Colonic mucosa (tissue), 4 donors: ENCODE measurements around the gene ZP2. TPM values are rescaled to one million over a fixed set of nuclear protein-coding genes. Genes with fewer than 3 reads are reported as not detected.

Experiments
- DNase-seq: peaks from one replicate; pipeline ENCODE4 v3.0.0-alpha.2; 2020
- H3K27ac ChIP-seq: fragments of 200-600 bp; one replicate; pipeline ENCODE4 v1.8.0; 2021
- H3K27me3 ChIP-seq: fragments of 200-600 bp; one replicate; pipeline ENCODE4 v1.8.0; 2021
- H3K36me3 ChIP-seq: fragments of 200-600 bp; one replicate; pipeline ENCODE4 v1.8.0; 2021
- H3K4me1 ChIP-seq: fragments of 200-600 bp; one replicate; pipeline ENCODE4 v1.8.0; 2021; ENCODE audit warnings: mild to moderate bottlenecking
- H3K4me3 ChIP-seq: fragments of 200-600 bp; one replicate; pipeline ENCODE4 v1.8.0; 2021
- H3K9ac ChIP-seq, 2 donors: one replicate each; pipeline ENCODE4 v1.7.0; 2013; ENCODE audit warnings: control low read depth in 2 of 2, low read depth in 2 of 2, low read length in 2 of 2
- H3K9me3 ChIP-seq: fragments of 200-600 bp; one replicate; pipeline ENCODE4 v1.8.0; 2021
- CTCF ChIP-seq: fragments of 200-600 bp; IDR thresholded peaks from one replicate; pipeline ENCODE4 v1.8.0; 2022; ENCODE audit warnings: antibody characterized with exemption, mild to moderate bottlenecking
- intact Hi-C: fragments of 100-400 bp; cut with DNase I; formaldehyde crosslinking; loops from one replicate; pipeline ENCODE4 v1.14.1; 2022
- total RNA-seq, 2 donors: library from RNA; stranded (reverse); fragmentation: NEBNext Ultra II Directional in 1 of 2; extraction: Animal tissue kit (Norgen Biotek cat#: 25700) in 1 of 2; gene quantifications; one replicate each; pipeline ENCODE4 v1.2.1, GENCODE V29; 2021
- donor health status: healthy.
- donor health status: DM: no; HTN: no; CAD: no.
- donor health status: DM: no; HTN: no; CAD: no.

The ZP2 gene
- total RNA-seq, 2 donors from 2014 or later = 0.25 to 0.27 TPM

- no peaks in the 10 kb centered on the region for H3K4me1 ChIP-seq
- H3K9me3 ChIP-seq = no peaks in the 10 kb centered on the region
- no peak overlapping the region for H3K27ac ChIP-seq
- TF ChIP-seq CTCF = no peak
- H3K4me3 ChIP-seq = no peak overlapping the region
- H3K9ac ChIP-seq = no peak overlapping the region
- H3K27me3 ChIP-seq = no peaks in the 10 kb centered on the region
- no peak for DNase-seq
- no peaks in the 10 kb centered on the region for H3K36me3 ChIP-seq
- intact Hi-C loops = no loop called here
These were observed 5.7 kb upstream of the ZP2 start for GRCh38 chr16:21217121-21217520.

GRCh38 chr16:21214086-21214485 is 2.7 kb upstream of the ZP2 start:
- Histone ChIP-seq H3K4me3 (no peak overlapping the region), H3K4me1 (no peaks in the 10 kb centered on the region), H3K27ac (no peak overlapping the region), H3K36me3 (no peaks in the 10 kb centered on the region), H3K9me3 (no peaks in the 10 kb centered on the region), H3K27me3 (no peaks in the 10 kb centered on the region), H3K9ac (no peak overlapping the region)
- TF ChIP-seq CTCF = no peak
- intact Hi-C loops = no loop called here
- DNase-seq = no peak

- Histone ChIP-seq H3K36me3 (no peaks in the 10 kb centered on the region), H3K9ac (no peak overlapping the region), H3K27me3 (no peaks in the 10 kb centered on the region), H3K4me3 (no peak overlapping the region), H3K9me3 (no peaks in the 10 kb centered on the region), H3K4me1 (no peaks in the 10 kb centered on the region), H3K27ac (no peak overlapping the region)
- DNase-seq = no peak
- TF ChIP-seq CTCF = no peak
- intact Hi-C loops = no loop called here
These were observed 2.7 kb downstream of the ZP2 start for GRCh38 chr16:21208446-21209230.

- Histone ChIP-seq H3K36me3 (no peaks in the 10 kb centered on the region), H3K27me3 (no peaks in the 10 kb centered on the region), H3K9me3 (no peaks in the 10 kb centered on the region), H3K27ac (no peak overlapping the region), H3K9ac (no peak overlapping the region), H3K4me1 (no peaks in the 10 kb centered on the region), H3K4me3 (no peak overlapping the region)
- TF ChIP-seq CTCF = no peak
- intact Hi-C loops = no loop called here
- DNase-seq = no peak
These were observed 4.8 kb downstream of the ZP2 start for GRCh38 chr16:21206550-21206949.

GRCh38 chr16:21205303-21205702 is 6.1 kb downstream of the ZP2 start:
- Histone ChIP-seq H3K36me3 (no peaks in the 10 kb centered on the region), H3K27me3 (no peaks in the 10 kb centered on the region), H3K9ac (no peak overlapping the region), H3K9me3 (no peaks in the 10 kb centered on the region), H3K4me1 (no peaks in the 10 kb centered on the region), H3K4me3 (no peak overlapping the region), H3K27ac (no peak overlapping the region)
- no peak for DNase-seq
- intact Hi-C loops = no loop called here
- no peak for TF ChIP-seq CTCF
